HG02623 (cell line): ENCODE measurements around the gene DZIP1L.
A peak's percentile ranks its signal among the peaks of the same experiment; 100 is the strongest.
"Not testable (repeated sequence)": the region's sequence is repeated elsewhere in the genome, so short reads cannot be mapped to it uniquely, and the experiment has no call there.

Experiments
- ATAC-seq: cut with Tn5 transposase; IDR thresholded peaks from one replicate; pipeline ENCODE4 v1.9.1; 2021; ENCODE audit warnings: moderate library complexity; ENCODE audit not compliant: unreplicated experiment

The DZIP1L gene

GRCh38 chr3:138118612-138119422 is 3.4 kb upstream of the DZIP1L start:
- ATAC-seq: peak; percentile 64

GRCh38 chr3:138114431-138114918 is 933 bp downstream of the DZIP1L start:
- no peak for ATAC-seq

- no peak for ATAC-seq
These were observed 2.1 kb downstream of the DZIP1L start for GRCh38 chr3:138113326-138113725.

GRCh38 chr3:138112362-138112761 is 3.0 kb downstream of the DZIP1L start:
- no peak for ATAC-seq

- ATAC-seq: no peak
These were observed 9.8 kb downstream of the DZIP1L start for GRCh38 chr3:138105598-138105997.

GRCh38 chr3:138103466-138103865 is 11.9 kb downstream of the DZIP1L start:
- no peak for ATAC-seq

GRCh38 chr3:138101351-138101940 is 14.0 kb downstream of the DZIP1L start:
- not testable (repeated sequence) for ATAC-seq

GRCh38 chr3:138099417-138099816 is 16.0 kb downstream of the DZIP1L start:
- no peak for ATAC-seq

GRCh38 chr3:138097192-138098172 is 17.9 kb downstream of the DZIP1L start:
- no peak for ATAC-seq

- no peak for ATAC-seq
These were observed 21.7 kb downstream of the DZIP1L start for GRCh38 chr3:138093721-138094120.

- no peak for ATAC-seq
These were observed 23.4 kb downstream of the DZIP1L start for GRCh38 chr3:138092023-138092422.

GRCh38 chr3:138089091-138089490 is 26.3 kb downstream of the DZIP1L start:
- ATAC-seq: no peak

GRCh38 chr3:138085745-138086144 is 29.7 kb downstream of the DZIP1L start:
- ATAC-seq: not testable (repeated sequence)

GRCh38 chr3:138084196-138084595 is 31.2 kb downstream of the DZIP1L start:
- no peak for ATAC-seq

- no peak for ATAC-seq
These were observed 32.4 kb downstream of the DZIP1L start for GRCh38 chr3:138082992-138083386.

- ATAC-seq: no peak
These were observed 33.1 kb downstream of the DZIP1L start for GRCh38 chr3:138082085-138082991.

GRCh38 chr3:138081371-138082084 is 33.9 kb downstream of the DZIP1L start:
- ATAC-seq: no peak

GRCh38 chr3:138079901-138080300 is 35.5 kb downstream of the DZIP1L start:
- ATAC-seq: no peak

- ATAC-seq: no peak
These were observed 36.5 kb downstream of the DZIP1L start for GRCh38 chr3:138078901-138079344.
